IMR-90 (cell line): ENCODE measurements around the gene MOB1B.

Experiments
- BHLHE40 ChIP-seq: fragments of 150-350 bp; IDR thresholded peaks from 2 replicates; pipeline ENCODE4 v1.6.1; 2016; ENCODE audit warnings: mild to moderate bottlenecking, low read depth, low read length
- CEBPB ChIP-seq: IDR thresholded peaks from 2 replicates; pipeline ENCODE4 v1.6.1; 2012; ENCODE audit warnings: low read depth, low read length, improper control_type of control experiment
- CTCF ChIP-seq: conservative IDR thresholded peaks from 2 replicates; pipeline ENCODE4 v1.5.1; 2012; ENCODE audit warnings: mild to moderate bottlenecking, low read depth, low read length, improper control_type of control experiment
- MXI1 ChIP-seq: IDR thresholded peaks from 2 replicates; pipeline ENCODE4 v1.6.1; 2012; ENCODE audit warnings: low read depth, mild to moderate bottlenecking, low read length, moderate library complexity, borderline replicate concordance
- POLR2A ChIP-seq: IDR thresholded peaks from 2 replicates; pipeline ENCODE4 v1.6.1; 2012; ENCODE audit warnings: mild to moderate bottlenecking, low read depth, low read length
- RAD21 ChIP-seq: IDR thresholded peaks from 2 replicates; pipeline ENCODE4 v1.6.1; 2012; ENCODE audit warnings: low read length, improper control_type of control experiment
- RCOR1 ChIP-seq: IDR thresholded peaks from 2 replicates; pipeline ENCODE4 v1.6.1; 2012; ENCODE audit warnings: mild to moderate bottlenecking, low read length, improper control_type of control experiment; ENCODE audit not compliant: insufficient replicate concordance
- RFX5 ChIP-seq: IDR thresholded peaks from 2 replicates; pipeline ENCODE4 v1.8.0; 2012; ENCODE audit warnings: low read depth, mild to moderate bottlenecking, low read length, moderate library complexity
- SMC3 ChIP-seq: fragments of 150-350 bp; IDR thresholded peaks from 2 replicates; pipeline ENCODE4 v1.6.1; 2016; ENCODE audit warnings: low read depth, mild to moderate bottlenecking, antibody characterized with exemption, low read length, moderate library complexity
- TF ChIP-seq, protein P1 (sequence below): fragments of 150-350 bp; IDR thresholded peaks from 2 replicates; pipeline ENCODE4 v1.6.1; 2017; ENCODE audit warnings: mild to moderate bottlenecking, antibody characterized with exemption, low read length, low read depth

- TF ChIP-seq POLR2A (no peak), CTCF (no peak), SMC3 (no peak), RCOR1 (no peak), CEBPB (no peak), RAD21 (no peak), MXI1 (no peak), BHLHE40 (no peak), RFX5 (no peak)
- TF ChIP-seq, protein P1, sequence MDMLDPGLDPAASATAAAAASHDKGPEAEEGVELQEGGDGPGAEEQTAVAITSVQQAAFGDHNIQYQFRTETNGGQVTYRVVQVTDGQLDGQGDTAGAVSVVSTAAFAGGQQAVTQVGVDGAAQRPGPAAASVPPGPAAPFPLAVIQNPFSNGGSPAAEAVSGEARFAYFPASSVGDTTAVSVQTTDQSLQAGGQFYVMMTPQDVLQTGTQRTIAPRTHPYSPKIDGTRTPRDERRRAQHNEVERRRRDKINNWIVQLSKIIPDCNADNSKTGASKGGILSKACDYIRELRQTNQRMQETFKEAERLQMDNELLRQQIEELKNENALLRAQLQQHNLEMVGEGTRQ, result no peak
These were observed 90.3 kb downstream of the MOB1B start for GRCh38 chr4:70992391-70992881.
